HEK293 (cell line): ENCODE measurements around the gene C20orf144.

ENCODE experiments used
- CTCF ChIA-PET: fragments of 350-600 bp; formaldehyde crosslinking; extraction: SDS; loops from one replicate; lab custom pipeline; 2021; ENCODE audit warnings: antibody characterized with exemption; lab: Yijun Ruan, JAX
- POLR2A ChIA-PET: fragments of 300-600 bp; formaldehyde crosslinking; extraction: SDS; loops from one replicate; lab custom pipeline; 2020; ENCODE audit warnings: antibody characterized with exemption, inconsistent platforms; lab: Yijun Ruan, JAX
- H3K27ac ChIP-seq: fragments of 200-500 bp; sonication (Bioruptor generic); 2 replicates; pipeline ENCODE4 v1.5.1; 2014; ENCODE audit warnings: low read depth, low read length, control low read depth, inconsistent platforms; ENCODE audit errors: extremely low read depth
- H3K36me3 ChIP-seq, 2 experiments: fragments of 200-500 bp in 1 of 2; sonication (Bioruptor generic) in 1 of 2; 1 replicate in 1 of 2; 2 replicates in 1 of 2; pipeline ENCODE4 v1.5.1; 2014 to 2017; ENCODE audit warnings: inconsistent platforms in 2 of 2, low read length in 2 of 2; ENCODE audit not compliant: control insufficient read depth in 2 of 2, insufficient read depth in 1 of 2
- H3K4me1 ChIP-seq: fragments of 200-500 bp; sonication (Bioruptor generic); 2 replicates; pipeline ENCODE4 v1.5.1; 2014; ENCODE audit warnings: mild to moderate bottlenecking, low read length, inconsistent platforms; ENCODE audit not compliant: control insufficient read depth, insufficient read depth
- H3K4me3 ChIP-seq: 2 replicates; pipeline ENCODE4 v1.5.1; 2011; ENCODE audit warnings: low read depth, mild to moderate bottlenecking, control low read depth, low read length, moderate library complexity
- H3K9me3 ChIP-seq: fragments of 200-500 bp; sonication (Bioruptor generic); 2 replicates; pipeline ENCODE4 v1.5.1; 2014; ENCODE audit warnings: low read depth, low read length, inconsistent platforms; ENCODE audit not compliant: control insufficient read depth, insufficient read depth
- BCL11A ChIP-seq: fragments of 450-650 bp; formaldehyde crosslinking; IDR thresholded peaks from 2 replicates; pipeline ENCODE4 v1.5.1; 2016; ENCODE audit warnings: low read depth, missing biosample characterization, missing genetic modification characterization
- EGR2 ChIP-seq: fragments of 450-650 bp; formaldehyde crosslinking; IDR thresholded peaks from 2 replicates; pipeline ENCODE4 v1.5.1; 2016; ENCODE audit warnings: low read depth, missing biosample characterization, missing genetic modification characterization
- GLIS1 ChIP-seq: fragments of 450-650 bp; formaldehyde crosslinking; IDR thresholded peaks from 2 replicates; pipeline ENCODE4 v1.5.1; 2016; ENCODE audit warnings: missing biosample characterization, missing genetic modification characterization
- GLIS2 ChIP-seq: fragments of 450-650 bp; formaldehyde crosslinking; IDR thresholded peaks from 2 replicates; pipeline ENCODE4 v1.5.1; 2016; ENCODE audit warnings: missing biosample characterization, missing genetic modification characterization
- KLF1 ChIP-seq: fragments of 450-650 bp; formaldehyde crosslinking; IDR thresholded peaks from 2 replicates; pipeline ENCODE4 v1.5.1; 2016; ENCODE audit warnings: missing biosample characterization, missing genetic modification characterization
- KLF9 ChIP-seq: fragments of 450-650 bp; formaldehyde crosslinking; IDR thresholded peaks from 2 replicates; pipeline ENCODE4 v1.5.1; 2016; ENCODE audit warnings: missing biosample characterization, missing genetic modification characterization, low read depth
- PRDM1 ChIP-seq: fragments of 450-650 bp; formaldehyde crosslinking; IDR thresholded peaks from 2 replicates; pipeline ENCODE4; 2016; ENCODE audit warnings: missing biosample characterization, missing genetic modification characterization
- SP3 ChIP-seq: fragments of 450-650 bp; formaldehyde crosslinking; IDR thresholded peaks from 2 replicates; pipeline ENCODE4 v1.5.1; 2016; ENCODE audit warnings: missing biosample characterization, missing genetic modification characterization
- ZBTB1 ChIP-seq: fragments of 450-650 bp; formaldehyde crosslinking; IDR thresholded peaks from 2 replicates; pipeline ENCODE4 v1.5.1; 2016; ENCODE audit warnings: missing biosample characterization, missing genetic modification characterization
- ZEB2 ChIP-seq: fragments of 450-650 bp; formaldehyde crosslinking; IDR thresholded peaks from 2 replicates; pipeline ENCODE4 v1.5.1; 2016; ENCODE audit warnings: missing biosample characterization, missing genetic modification characterization
- ZFHX2 ChIP-seq: fragments of 450-650 bp; formaldehyde crosslinking; conservative IDR thresholded peaks from 2 replicates; pipeline ENCODE4 v1.5.1; 2016; ENCODE audit warnings: missing biosample characterization, missing genetic modification characterization
- ZFP41 ChIP-seq: fragments of 450-650 bp; formaldehyde crosslinking; IDR thresholded peaks from 2 replicates; pipeline ENCODE4 v1.5.1; 2016; ENCODE audit warnings: missing biosample characterization, missing genetic modification characterization, borderline replicate concordance
- ZIC2 ChIP-seq: fragments of 450-650 bp; formaldehyde crosslinking; IDR thresholded peaks from 2 replicates; pipeline ENCODE4 v1.5.1; 2016; ENCODE audit warnings: missing biosample characterization, missing genetic modification characterization
- ZNF16 ChIP-seq: fragments of 450-650 bp; formaldehyde crosslinking; IDR thresholded peaks from 2 replicates; pipeline ENCODE4 v1.5.1; 2016; ENCODE audit warnings: low read depth, missing biosample characterization, missing genetic modification characterization
- ZNF169 ChIP-seq: fragments of 450-650 bp; formaldehyde crosslinking; IDR thresholded peaks from 2 replicates; pipeline ENCODE4 v1.5.1; 2016; ENCODE audit warnings: missing biosample characterization, missing genetic modification characterization
- ZNF174 ChIP-seq: fragments of 450-650 bp; formaldehyde crosslinking; IDR thresholded peaks from 2 replicates; pipeline ENCODE4 v1.5.0; 2017; ENCODE audit warnings: missing biosample characterization, mild to moderate bottlenecking, missing genetic modification characterization
- ZNF239 ChIP-seq: fragments of 450-650 bp; formaldehyde crosslinking; IDR thresholded peaks from 2 replicates; pipeline ENCODE4 v1.5.1; 2016; ENCODE audit warnings: missing biosample characterization, missing genetic modification characterization
- ZNF248 ChIP-seq: fragments of 450-650 bp; formaldehyde crosslinking; IDR thresholded peaks from 2 replicates; pipeline ENCODE4 v1.5.1; 2017; ENCODE audit warnings: missing biosample characterization, missing genetic modification characterization
- ZNF341 ChIP-seq: fragments of 450-650 bp; formaldehyde crosslinking; IDR thresholded peaks from 2 replicates; pipeline ENCODE4; 2016; ENCODE audit warnings: low read depth, missing biosample characterization, missing genetic modification characterization
- ZNF354C ChIP-seq: fragments of 450-650 bp; formaldehyde crosslinking; IDR thresholded peaks from 2 replicates; pipeline ENCODE4 v1.5.1; 2016; ENCODE audit warnings: missing biosample characterization, missing genetic modification characterization, low read depth, borderline replicate concordance
- ZNF37A ChIP-seq: fragments of 450-650 bp; IDR thresholded peaks from 2 replicates; pipeline ENCODE4 v1.5.1; 2018; ENCODE audit warnings: missing biosample characterization, missing genetic modification characterization
- ZNF391 ChIP-seq: fragments of 450-650 bp; formaldehyde crosslinking; IDR thresholded peaks from 2 replicates; pipeline ENCODE4 v1.5.1; 2016; ENCODE audit warnings: low read depth, missing biosample characterization, missing genetic modification characterization, borderline replicate concordance
- ZNF548 ChIP-seq: fragments of 450-650 bp; formaldehyde crosslinking; IDR thresholded peaks from 2 replicates; pipeline ENCODE4 v1.5.1; 2016; ENCODE audit warnings: missing biosample characterization, missing genetic modification characterization
- ZNF626 ChIP-seq: fragments of 450-650 bp; sonication (Bioruptor Pico); formaldehyde crosslinking; IDR thresholded peaks from 2 replicates; pipeline ENCODE4 v1.5.1; 2018; ENCODE audit warnings: missing biosample characterization, missing genetic modification characterization, inconsistent platforms
- ZNF658 ChIP-seq: fragments of 450-650 bp; formaldehyde crosslinking; IDR thresholded peaks from 2 replicates; pipeline ENCODE4; 2016; ENCODE audit warnings: missing biosample characterization, missing genetic modification characterization
- ZNF664 ChIP-seq: fragments of 450-650 bp; formaldehyde crosslinking; IDR thresholded peaks from 2 replicates; pipeline ENCODE4 v1.5.1; 2016; ENCODE audit warnings: missing biosample characterization, missing genetic modification characterization
- ZNF830 ChIP-seq: fragments of 450-650 bp; IDR thresholded peaks from 2 replicates; pipeline ENCODE4 v1.5.0; 2018; ENCODE audit warnings: missing biosample characterization, missing genetic modification characterization, low read depth, mild to moderate bottlenecking, moderate library complexity
- ZNF843 ChIP-seq: fragments of 450-650 bp; formaldehyde crosslinking; IDR thresholded peaks from 2 replicates; pipeline ENCODE4 v1.5.1; 2016; ENCODE audit warnings: missing biosample characterization, missing genetic modification characterization
- ZSCAN23 ChIP-seq: fragments of 450-650 bp; formaldehyde crosslinking; IDR thresholded peaks from 2 replicates; pipeline ENCODE4 v1.5.1; 2016; ENCODE audit warnings: missing biosample characterization, missing genetic modification characterization
- TF ChIP-seq, protein P1 (sequence below): fragments of 450-650 bp; formaldehyde crosslinking; IDR thresholded peaks from 2 replicates; pipeline ENCODE4 v1.5.1; 2016; ENCODE audit warnings: missing biosample characterization, missing genetic modification characterization
- TF ChIP-seq, protein P2 (sequence below): fragments of 450-650 bp; formaldehyde crosslinking; IDR thresholded peaks from 2 replicates; pipeline ENCODE4 v1.5.1; 2016; ENCODE audit warnings: missing biosample characterization, missing genetic modification characterization
- TF ChIP-seq, protein P3 (sequence below): fragments of 450-650 bp; formaldehyde crosslinking; IDR thresholded peaks from 2 replicates; pipeline ENCODE4 v1.5.1; 2016; ENCODE audit warnings: missing biosample characterization, missing genetic modification characterization

C20orf144 gene

GRCh38 chr20:33684533-33685327 is 22.6 kb downstream of the C20orf144 start:
- Histone ChIP-seq H3K36me3 (peaks cover 0 to 45% of the 10 kb centered on the region in 2 experiments; a peak in 1 of 3 replicates), H3K4me3 (peak overlapping the region; percentile 62), H3K27ac (peak overlapping the region; percentile 95; the same call in 1 of the 2 replicates), H3K4me1 (peaks cover 9% of the 10 kb centered on the region), H3K9me3 (no peaks in the 10 kb centered on the region)
- CTCF ChIA-PET: interaction anchor here (0.6 to 1.3 kb wide), 4 partner anchors 18 to 31 kb away, joined by 3 to 4 read pairs (median 4); partner anchors contain the start of genes ACTL10 and C20orf144
- POLR2A ChIA-PET: interaction anchor here (0.8 to 3.3 kb wide), 8 partner anchors 9 to 47 kb away, joined by 3 to 10 read pairs (median 5); partner anchors contain the start of genes ACTL10, PXMP4 and ZNF341
- TF ChIP-seq ZNF341 (tag by site-specific recombination) (peak; percentile 78; the same call in 1 of the 2 replicates), GLIS1 (tag by site-specific recombination) (0 out of 2 replicates have a peak, but pooled peaks have one; percentile 42), PRDM1 (tag by site-specific recombination) (no peak), ZNF843 (tag by site-specific recombination) (no peak), ZNF354C (tag by site-specific recombination) (no peak), ZNF626 (no peak), ZFP41 (tag by site-specific recombination) (no peak), ZNF548 (tag by site-specific recombination) (no peak), ZSCAN23 (tag by site-specific recombination) (no peak), ZEB2 (tag by site-specific recombination) (no peak), ZNF169 (tag by site-specific recombination) (no peak), ZNF16 (no peak), KLF1 (tag by site-specific recombination) (peak; percentile 61), GLIS2 (tag by site-specific recombination) (peak; percentile 11; the same call in 1 of the 2 replicates), ZIC2 (tag by site-specific recombination) (peak; percentile 50), ZNF658 (tag by site-specific recombination) (no peak), ZNF830 (tag by site-specific recombination) (no peak), BCL11A (tag by site-specific recombination) (no peak), ZBTB1 (tag by site-specific recombination) (no peak), ZNF37A (tag by site-specific recombination) (no peak), ZNF174 (no peak), ZNF248 (tag by site-specific recombination) (no peak), ZFHX2 (tag by site-specific recombination) (peak; percentile 90), ZNF664 (tag by site-specific recombination) (peak; percentile 83), SP3 (tag by site-specific recombination) (no peak), ZNF239 (tag by site-specific recombination) (no peak), ZNF391 (tag by site-specific recombination) (no peak), EGR2 (tag by site-specific recombination) (peak; percentile 89), KLF9 (peak; percentile 33; the same call in 1 of the 2 replicates)
- TF ChIP-seq, protein P1, sequence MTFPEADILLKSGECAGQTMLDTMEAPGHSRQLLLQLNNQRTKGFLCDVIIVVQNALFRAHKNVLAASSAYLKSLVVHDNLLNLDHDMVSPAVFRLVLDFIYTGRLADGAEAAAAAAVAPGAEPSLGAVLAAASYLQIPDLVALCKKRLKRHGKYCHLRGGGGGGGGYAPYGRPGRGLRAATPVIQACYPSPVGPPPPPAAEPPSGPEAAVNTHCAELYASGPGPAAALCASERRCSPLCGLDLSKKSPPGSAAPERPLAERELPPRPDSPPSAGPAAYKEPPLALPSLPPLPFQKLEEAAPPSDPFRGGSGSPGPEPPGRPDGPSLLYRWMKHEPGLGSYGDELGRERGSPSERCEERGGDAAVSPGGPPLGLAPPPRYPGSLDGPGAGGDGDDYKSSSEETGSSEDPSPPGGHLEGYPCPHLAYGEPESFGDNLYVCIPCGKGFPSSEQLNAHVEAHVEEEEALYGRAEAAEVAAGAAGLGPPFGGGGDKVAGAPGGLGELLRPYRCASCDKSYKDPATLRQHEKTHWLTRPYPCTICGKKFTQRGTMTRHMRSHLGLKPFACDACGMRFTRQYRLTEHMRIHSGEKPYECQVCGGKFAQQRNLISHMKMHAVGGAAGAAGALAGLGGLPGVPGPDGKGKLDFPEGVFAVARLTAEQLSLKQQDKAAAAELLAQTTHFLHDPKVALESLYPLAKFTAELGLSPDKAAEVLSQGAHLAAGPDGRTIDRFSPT: 0 out of 2 replicates have a peak, but pooled peaks have one; percentile 16
- TF ChIP-seq, protein P2, sequence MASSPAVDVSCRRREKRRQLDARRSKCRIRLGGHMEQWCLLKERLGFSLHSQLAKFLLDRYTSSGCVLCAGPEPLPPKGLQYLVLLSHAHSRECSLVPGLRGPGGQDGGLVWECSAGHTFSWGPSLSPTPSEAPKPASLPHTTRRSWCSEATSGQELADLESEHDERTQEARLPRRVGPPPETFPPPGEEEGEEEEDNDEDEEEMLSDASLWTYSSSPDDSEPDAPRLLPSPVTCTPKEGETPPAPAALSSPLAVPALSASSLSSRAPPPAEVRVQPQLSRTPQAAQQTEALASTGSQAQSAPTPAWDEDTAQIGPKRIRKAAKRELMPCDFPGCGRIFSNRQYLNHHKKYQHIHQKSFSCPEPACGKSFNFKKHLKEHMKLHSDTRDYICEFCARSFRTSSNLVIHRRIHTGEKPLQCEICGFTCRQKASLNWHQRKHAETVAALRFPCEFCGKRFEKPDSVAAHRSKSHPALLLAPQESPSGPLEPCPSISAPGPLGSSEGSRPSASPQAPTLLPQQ (tag by site-specific recombination): 0 out of 2 replicates have a peak, but pooled peaks have one; percentile 11
- TF ChIP-seq, protein P3, sequence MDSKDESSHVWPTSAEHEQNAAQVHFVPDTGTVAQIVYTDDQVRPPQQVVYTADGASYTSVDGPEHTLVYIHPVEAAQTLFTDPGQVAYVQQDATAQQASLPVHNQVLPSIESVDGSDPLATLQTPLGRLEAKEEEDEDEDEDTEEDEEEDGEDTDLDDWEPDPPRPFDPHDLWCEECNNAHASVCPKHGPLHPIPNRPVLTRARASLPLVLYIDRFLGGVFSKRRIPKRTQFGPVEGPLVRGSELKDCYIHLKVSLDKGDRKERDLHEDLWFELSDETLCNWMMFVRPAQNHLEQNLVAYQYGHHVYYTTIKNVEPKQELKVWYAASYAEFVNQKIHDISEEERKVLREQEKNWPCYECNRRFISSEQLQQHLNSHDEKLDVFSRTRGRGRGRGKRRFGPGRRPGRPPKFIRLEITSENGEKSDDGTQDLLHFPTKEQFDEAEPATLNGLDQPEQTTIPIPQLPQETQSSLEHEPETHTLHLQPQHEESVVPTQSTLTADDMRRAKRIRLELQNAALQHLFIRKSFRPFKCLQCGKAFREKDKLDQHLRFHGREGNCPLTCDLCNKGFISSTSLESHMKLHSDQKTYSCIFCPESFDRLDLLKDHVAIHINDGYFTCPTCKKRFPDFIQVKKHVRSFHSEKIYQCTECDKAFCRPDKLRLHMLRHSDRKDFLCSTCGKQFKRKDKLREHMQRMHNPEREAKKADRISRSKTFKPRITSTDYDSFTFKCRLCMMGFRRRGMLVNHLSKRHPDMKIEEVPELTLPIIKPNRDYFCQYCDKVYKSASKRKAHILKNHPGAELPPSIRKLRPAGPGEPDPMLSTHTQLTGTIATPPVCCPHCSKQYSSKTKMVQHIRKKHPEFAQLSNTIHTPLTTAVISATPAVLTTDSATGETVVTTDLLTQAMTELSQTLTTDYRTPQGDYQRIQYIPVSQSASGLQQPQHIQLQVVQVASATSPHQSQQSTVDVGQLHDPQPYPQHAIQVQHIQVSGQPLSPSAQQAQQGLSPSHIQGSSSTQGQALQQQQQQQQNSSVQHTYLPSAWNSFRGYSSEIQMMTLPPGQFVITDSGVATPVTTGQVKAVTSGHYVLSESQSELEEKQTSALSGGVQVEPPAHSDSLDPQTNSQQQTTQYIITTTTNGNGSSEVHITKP (tag by site-specific recombination): peak; percentile 40
